ENCODE measurements around the gene BICC1. TPM values are rescaled to one million over a fixed set of nuclear protein-coding genes. Genes with fewer than 3 reads are reported as not detected.

BICC1 gene, protein sequence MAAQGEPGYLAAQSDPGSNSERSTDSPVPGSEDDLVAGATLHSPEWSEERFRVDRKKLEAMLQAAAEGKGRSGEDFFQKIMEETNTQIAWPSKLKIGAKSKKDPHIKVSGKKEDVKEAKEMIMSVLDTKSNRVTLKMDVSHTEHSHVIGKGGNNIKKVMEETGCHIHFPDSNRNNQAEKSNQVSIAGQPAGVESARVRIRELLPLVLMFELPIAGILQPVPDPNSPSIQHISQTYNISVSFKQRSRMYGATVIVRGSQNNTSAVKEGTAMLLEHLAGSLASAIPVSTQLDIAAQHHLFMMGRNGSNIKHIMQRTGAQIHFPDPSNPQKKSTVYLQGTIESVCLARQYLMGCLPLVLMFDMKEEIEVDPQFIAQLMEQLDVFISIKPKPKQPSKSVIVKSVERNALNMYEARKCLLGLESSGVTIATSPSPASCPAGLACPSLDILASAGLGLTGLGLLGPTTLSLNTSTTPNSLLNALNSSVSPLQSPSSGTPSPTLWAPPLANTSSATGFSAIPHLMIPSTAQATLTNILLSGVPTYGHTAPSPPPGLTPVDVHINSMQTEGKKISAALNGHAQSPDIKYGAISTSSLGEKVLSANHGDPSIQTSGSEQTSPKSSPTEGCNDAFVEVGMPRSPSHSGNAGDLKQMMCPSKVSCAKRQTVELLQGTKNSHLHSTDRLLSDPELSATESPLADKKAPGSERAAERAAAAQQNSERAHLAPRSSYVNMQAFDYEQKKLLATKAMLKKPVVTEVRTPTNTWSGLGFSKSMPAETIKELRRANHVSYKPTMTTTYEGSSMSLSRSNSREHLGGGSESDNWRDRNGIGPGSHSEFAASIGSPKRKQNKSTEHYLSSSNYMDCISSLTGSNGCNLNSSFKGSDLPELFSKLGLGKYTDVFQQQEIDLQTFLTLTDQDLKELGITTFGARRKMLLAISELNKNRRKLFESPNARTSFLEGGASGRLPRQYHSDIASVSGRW
- total RNA-seq (1 to 10 TPM; 3.4 to 5.4 (median 3.8) TPM), polyA plus RNA-seq (1 to 10 TPM in 1 of 3 donors, under 1 TPM in 2; 0.86 to 1.0 (median 0.91) TPM)
- long read RNA-seq, donor 1 = 0 reads
- long read RNA-seq, donor 2 = 0 reads

DNA sequence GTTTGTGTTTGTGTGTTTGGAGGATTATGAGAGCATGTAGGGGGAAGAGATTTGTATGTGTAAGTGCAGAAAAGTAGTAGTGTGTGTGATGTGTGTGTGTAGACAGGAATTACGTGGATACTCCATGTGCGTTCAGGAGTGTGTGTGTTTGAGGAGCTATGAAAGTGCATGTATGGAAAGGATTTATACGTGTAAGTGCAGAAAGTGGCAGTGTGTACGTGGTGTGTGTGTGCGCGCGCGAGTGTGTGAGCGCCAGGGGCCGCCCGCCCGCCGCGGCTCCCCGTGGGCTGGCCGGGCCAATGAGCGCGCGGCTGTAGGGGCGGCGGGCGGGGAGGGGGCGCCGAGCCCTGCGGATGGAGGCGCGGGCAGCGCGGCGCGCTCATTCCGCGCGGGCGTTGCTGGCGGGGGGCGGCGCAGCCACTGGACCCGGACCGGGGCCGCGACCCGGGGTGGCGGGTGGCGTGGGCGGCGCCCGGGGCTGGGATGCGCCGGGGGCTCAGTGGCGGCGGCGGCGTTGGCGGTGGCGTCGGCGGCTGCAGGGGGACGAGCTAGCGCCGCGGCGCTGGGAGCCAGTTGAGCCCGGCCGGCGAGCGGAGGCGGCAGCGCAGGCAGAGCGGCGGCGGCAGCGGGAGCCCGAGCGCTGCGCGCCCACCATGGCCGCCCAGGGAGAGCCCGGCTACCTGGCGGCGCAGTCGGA lies at the start of gene BICC1:
Gene BICC1 (plus strand): TSS at position 382 of the 697 bp plus-strand sequence. CDS start 272 bp downstream, at position 654.
- H3K36me3 ChIP-seq = no peaks in the 10 kb centered on the region
- intact Hi-C loops (cut with DNase I; ENCODE audit: low total_unique reads) = no loop called here
- H3K9me3 ChIP-seq = no peaks in the 10 kb centered on the region
- no peak for TF ChIP-seq CTCF (IDR thresholded peaks at IDR 0.05 in 8 of 11, conservative IDR thresholded peaks at IDR 0.05 in 3 of 11)
- no peak for TF ChIP-seq POLR2AphosphoS5 (IDR thresholded peaks at IDR 0.05)
- no peak for TF ChIP-seq POLR2A (IDR thresholded peaks at IDR 0.05)
- peak within 1 kb of the TSS; percentile 40 to 76 (median 51) for H3K4me3 ChIP-seq
- peaks cover 0 to 68% (median 23%) of the 10 kb centered on the region in 7 donors for H3K27me3 ChIP-seq (replicated peaks in 1 of 7)
- H3K27ac ChIP-seq = peak within 1 kb of the TSS in 7 of 8 donors; percentile 61 to 81 (median 72)
- H3K4me1 ChIP-seq = peaks cover 3 to 24% (median 16%) of the 10 kb centered on the region in 6 donors
- WGBS, 5 donors = 0 to 1% (median 1%) methylated on average over 20 to 82 of the region's 82 CpGs
- peak; percentile 79 for DNase-seq

- Histone ChIP-seq H3K9me3 (peaks cover 0 to 10% (median 3%) of the 10 kb centered on the region in 8 donors), H3K36me3 (no peaks in the 10 kb centered on the region), H3K27me3 (replicated peaks in 1 of 7) (no peaks in the 10 kb centered on the region), H3K27ac (no peak overlapping the region), H3K4me1 (no peaks in the 10 kb centered on the region), H3K4me3 (no peak overlapping the region)
- no peak for TF ChIP-seq POLR2A (IDR thresholded peaks at IDR 0.05)
- no peak for TF ChIP-seq POLR2AphosphoS5 (IDR thresholded peaks at IDR 0.05)
- no peak for TF ChIP-seq CTCF (IDR thresholded peaks at IDR 0.05 in 8 of 11, conservative IDR thresholded peaks at IDR 0.05 in 3 of 11)
- intact Hi-C loops (cut with DNase I; ENCODE audit: low total_unique reads) = no loop called here
- 65 to 100% (median 94%) methylated on average over 2 of the region's 2 CpGs; no CpG with 5 or more reads in 1 of the 5 donors for WGBS, 5 donors
- DNase-seq = no peak
These were observed 47.7 kb upstream of the BICC1 start for GRCh38 chr10:58464956-58465355.

DNA sequence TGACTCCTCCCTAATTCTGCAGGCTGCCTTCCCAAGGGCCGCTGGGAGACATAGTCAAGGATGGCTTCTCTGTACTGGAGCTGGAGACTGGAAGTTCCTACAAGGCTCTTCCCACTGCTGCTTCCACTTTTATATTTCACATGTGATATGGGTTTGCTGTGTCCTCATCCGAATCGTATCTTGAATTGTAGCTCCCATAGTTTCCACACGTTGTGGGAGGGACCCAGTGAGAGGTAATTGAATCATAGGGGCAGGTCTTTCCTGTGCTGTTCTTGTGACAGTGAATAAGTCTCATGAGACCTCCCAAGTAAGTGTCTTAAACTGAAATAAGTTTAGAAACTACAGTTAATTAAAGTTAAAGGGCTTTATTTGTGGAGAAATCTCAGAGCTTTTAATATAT lies 47.0 kb upstream of the BICC1 start:
- TF ChIP-seq CTCF (IDR thresholded peaks at IDR 0.05 in 8 of 11, conservative IDR thresholded peaks at IDR 0.05 in 3 of 11) (no peak), POLR2A (IDR thresholded peaks at IDR 0.05) (no peak), POLR2AphosphoS5 (IDR thresholded peaks at IDR 0.05) (no peak)
- Histone ChIP-seq H3K36me3 (no peaks in the 10 kb centered on the region), H3K4me3 (no peak overlapping the region), H3K27ac (no peak overlapping the region), H3K27me3 (replicated peaks in 1 of 7) (no peaks in the 10 kb centered on the region), H3K4me1 (no peaks in the 10 kb centered on the region), H3K9me3 (peaks cover 0 to 10% (median 3%) of the 10 kb centered on the region in 8 donors)
- no peak for DNase-seq
- intact Hi-C loops (cut with DNase I; ENCODE audit: low total_unique reads) = no loop called here
- 60 to 88% (median 75%) methylated on average over 3 to 4 of the region's 4 CpGs for WGBS, 5 donors

Data from spleen (tissue), 13 donors.